ENCODE results near the gene GLUD2.

DNA sequence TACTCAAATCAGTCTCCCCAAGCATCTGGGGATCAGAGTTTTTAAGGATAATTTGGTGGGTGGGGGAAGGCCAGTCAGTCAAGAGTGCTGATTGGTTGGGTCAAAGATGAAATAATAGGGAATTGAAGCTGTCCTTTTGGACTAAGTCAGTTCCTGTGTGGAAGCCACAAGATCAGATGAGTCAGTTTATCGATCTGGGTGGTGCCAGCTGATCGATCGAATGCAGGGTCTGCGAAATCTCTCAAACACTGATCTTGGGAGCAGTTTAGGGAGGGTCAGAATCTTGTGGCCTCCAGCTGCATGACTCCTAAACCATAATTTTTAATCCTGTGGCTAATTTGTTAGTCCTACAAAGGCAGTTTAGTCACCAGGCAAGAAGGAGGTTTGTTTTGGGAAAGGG lies 17.3 kb upstream of the GLUD2 start:
- TF ChIP-seq, protein P1, sequence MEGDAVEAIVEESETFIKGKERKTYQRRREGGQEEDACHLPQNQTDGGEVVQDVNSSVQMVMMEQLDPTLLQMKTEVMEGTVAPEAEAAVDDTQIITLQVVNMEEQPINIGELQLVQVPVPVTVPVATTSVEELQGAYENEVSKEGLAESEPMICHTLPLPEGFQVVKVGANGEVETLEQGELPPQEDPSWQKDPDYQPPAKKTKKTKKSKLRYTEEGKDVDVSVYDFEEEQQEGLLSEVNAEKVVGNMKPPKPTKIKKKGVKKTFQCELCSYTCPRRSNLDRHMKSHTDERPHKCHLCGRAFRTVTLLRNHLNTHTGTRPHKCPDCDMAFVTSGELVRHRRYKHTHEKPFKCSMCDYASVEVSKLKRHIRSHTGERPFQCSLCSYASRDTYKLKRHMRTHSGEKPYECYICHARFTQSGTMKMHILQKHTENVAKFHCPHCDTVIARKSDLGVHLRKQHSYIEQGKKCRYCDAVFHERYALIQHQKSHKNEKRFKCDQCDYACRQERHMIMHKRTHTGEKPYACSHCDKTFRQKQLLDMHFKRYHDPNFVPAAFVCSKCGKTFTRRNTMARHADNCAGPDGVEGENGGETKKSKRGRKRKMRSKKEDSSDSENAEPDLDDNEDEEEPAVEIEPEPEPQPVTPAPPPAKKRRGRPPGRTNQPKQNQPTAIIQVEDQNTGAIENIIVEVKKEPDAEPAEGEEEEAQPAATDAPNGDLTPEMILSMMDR (IDR thresholded peaks at IDR 0.05): no peak
- no peak for TF ChIP-seq POLR2AphosphoS5 (IDR thresholded peaks at IDR 0.05)

Measured in breast epithelium (tissue), 3 donors.